ENCODE data around the gene DCK. TPM values are rescaled to one million over a fixed set of nuclear protein-coding genes. Genes with fewer than 3 reads are reported as not detected.

DCK gene
- 18.3 TPM for total RNA-seq

DNA sequence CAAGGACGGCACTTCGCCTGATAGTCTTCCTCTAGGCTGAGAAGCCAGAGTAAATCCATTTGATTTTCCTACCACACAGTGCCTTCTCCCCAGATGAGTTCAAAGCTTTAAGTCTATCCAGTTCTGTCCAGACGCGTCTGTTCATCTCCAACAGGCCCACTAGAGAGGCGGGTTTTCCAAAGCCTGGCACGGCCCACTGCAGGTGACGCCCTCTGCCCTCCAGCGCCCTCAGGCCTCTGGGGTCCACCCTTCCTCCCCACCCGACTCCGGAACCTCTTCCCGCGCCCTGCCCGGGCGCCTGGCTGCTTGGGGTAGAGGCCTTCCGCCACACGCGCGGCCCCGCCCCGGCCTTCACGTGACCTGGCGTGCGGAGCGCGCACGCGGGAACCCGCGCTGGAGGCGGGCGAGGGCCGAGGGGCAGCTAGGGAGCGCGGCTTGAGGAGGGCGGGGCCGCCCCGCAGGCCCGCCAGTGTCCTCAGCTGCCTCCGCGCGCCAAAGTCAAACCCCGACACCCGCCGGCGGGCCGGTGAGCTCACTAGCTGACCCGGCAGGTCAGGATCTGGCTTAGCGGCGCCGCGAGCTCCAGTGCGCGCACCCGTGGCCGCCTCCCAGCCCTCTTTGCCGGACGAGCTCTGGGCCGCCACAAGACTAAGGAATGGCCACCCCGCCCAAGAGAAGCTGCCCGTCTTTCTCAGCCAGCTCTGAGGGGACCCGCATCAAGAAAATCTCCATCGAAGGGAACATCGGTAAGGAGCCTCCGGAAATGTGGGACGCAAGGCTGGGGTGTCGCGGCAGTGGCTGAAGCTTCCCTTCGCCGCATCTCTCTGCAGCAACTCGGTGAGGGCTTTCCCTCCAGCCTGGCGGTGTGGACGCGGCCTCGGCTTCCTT is at the start of gene DCK:
Gene DCK, plus strand, starts transcription at position 469 of the 888 bp plus-strand sequence. Its CDS starts 187 bp downstream, at position 656.
- peak within 1 kb of the TSS; percentile 90 to 94 (median 92) for H3K4me3 ChIP-seq (ENCODE audit: low read length in 3 of 3)
- no peaks in the 10 kb centered on the region for H3K27me3 ChIP-seq (ENCODE audit: control insufficient read depth in 3 of 3, insufficient read depth in 3 of 3, low read length in 3 of 3)
- H3K27ac ChIP-seq (ENCODE audit: low read depth, low read length): peak within 1 kb of the TSS; percentile 81
- no peaks in the 10 kb centered on the region for H3K9me3 ChIP-seq (ENCODE audit: control insufficient read depth in 3 of 3, low read length in 3 of 3)
- peaks cover 14 to 18% (median 17%) of the 10 kb centered on the region in 3 donors for H3K4me1 ChIP-seq (ENCODE audit: control insufficient read depth in 3 of 3, insufficient read depth in 3 of 3, low read length in 3 of 3)
- no peaks in the 10 kb centered on the region for H3K36me3 ChIP-seq (ENCODE audit: control insufficient read depth in 3 of 3, insufficient read depth in 3 of 3, low read length in 3 of 3)
- peak within 1 kb of the TSS; percentile 89 to 93 (median 90) for H3K9ac ChIP-seq (ENCODE audit: low read depth in 1 of 3, low read length in 3 of 3)

DNA sequence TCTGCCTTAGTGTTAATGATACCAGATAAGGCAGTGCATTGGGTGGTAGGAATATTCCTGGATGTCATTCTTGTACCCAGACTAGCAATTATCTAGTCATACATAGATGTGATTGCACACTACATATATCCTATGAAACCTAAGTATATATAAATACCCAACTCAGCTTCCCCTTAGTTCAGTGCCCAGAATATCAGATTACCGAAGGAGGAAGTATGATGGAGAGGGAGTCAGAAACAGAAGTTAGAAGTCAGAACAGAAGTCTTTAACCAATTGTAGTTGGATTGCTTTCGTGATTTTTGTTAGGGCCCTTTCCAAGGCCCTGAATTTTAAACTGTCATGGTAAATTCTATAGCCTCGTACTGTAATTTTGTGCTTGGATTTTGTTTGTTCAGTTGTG is 48.4 kb upstream of the DCK start:
- Histone ChIP-seq H3K27ac (ENCODE audit: low read depth, low read length) (no peak overlapping the region), H3K4me3 (ENCODE audit: low read length in 3 of 3) (no peak overlapping the region), H3K9me3 (ENCODE audit: control insufficient read depth in 3 of 3, low read length in 3 of 3) (no peaks in the 10 kb centered on the region), H3K9ac (ENCODE audit: low read depth in 1 of 3, low read length in 3 of 3) (no peak overlapping the region), H3K36me3 (ENCODE audit: control insufficient read depth in 3 of 3, insufficient read depth in 3 of 3, low read length in 3 of 3) (no peaks in the 10 kb centered on the region), H3K4me1 (ENCODE audit: control insufficient read depth in 3 of 3, insufficient read depth in 3 of 3, low read length in 3 of 3) (no peaks in the 10 kb centered on the region), H3K27me3 (ENCODE audit: control insufficient read depth in 3 of 3, insufficient read depth in 3 of 3, low read length in 3 of 3) (no peaks in the 10 kb centered on the region)

DNA sequence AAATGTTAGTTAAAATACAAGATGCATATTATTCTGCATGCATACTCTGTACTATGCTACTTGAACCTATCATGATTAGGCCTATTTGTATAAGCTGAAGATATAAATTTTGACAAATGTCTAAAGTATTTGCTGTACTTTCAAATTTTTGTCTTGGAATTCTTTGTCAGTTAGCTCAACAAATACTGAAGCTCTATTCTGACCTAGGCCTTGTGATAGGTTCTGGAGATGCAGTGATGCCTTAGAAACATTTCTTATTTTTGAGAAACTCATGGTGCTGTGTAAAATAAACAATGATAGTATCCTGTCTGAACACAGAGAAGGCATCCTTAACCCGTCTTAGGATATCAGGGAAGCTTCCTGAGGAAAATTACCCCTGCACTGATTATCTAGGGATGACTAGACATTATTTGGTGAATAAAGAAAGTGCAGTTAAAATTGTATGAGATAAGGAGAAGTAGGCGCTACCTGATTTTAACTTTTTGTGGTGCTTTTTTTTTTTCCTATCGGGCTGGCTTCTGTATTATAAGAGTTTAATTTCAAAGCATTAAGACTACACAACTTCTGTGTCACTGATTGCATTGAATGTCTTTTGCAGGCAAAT is 47.9 kb upstream of the DCK start:
- Histone ChIP-seq H3K9me3 (ENCODE audit: control insufficient read depth in 3 of 3, low read length in 3 of 3) (no peaks in the 10 kb centered on the region), H3K9ac (ENCODE audit: low read depth in 1 of 3, low read length in 3 of 3) (no peak overlapping the region), H3K4me3 (ENCODE audit: low read length in 3 of 3) (no peak overlapping the region), H3K27ac (ENCODE audit: low read depth, low read length) (no peak overlapping the region), H3K4me1 (ENCODE audit: control insufficient read depth in 3 of 3, insufficient read depth in 3 of 3, low read length in 3 of 3) (no peaks in the 10 kb centered on the region), H3K36me3 (ENCODE audit: control insufficient read depth in 3 of 3, insufficient read depth in 3 of 3, low read length in 3 of 3) (no peaks in the 10 kb centered on the region), H3K27me3 (ENCODE audit: control insufficient read depth in 3 of 3, insufficient read depth in 3 of 3, low read length in 3 of 3) (no peaks in the 10 kb centered on the region)

DNA sequence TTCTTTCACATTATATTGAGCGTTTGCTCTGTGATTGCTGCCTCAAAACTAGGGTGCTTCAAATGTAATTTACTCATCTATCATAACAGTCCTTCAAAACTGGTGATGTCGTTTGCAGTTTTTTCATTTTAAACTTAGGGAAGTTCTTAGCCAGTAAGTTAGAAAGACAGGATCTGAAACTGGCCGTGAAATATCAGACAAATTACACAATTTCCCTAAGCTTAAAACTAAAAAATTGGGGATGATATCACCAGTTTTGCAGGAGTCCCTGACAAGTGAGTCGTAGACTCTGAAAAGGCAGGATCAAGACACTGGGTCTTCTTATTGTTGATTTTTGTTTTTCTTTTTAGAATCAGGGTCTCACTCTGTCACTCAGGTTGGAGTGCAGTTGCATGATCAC is 46.5 kb upstream of the DCK start:
- H3K9ac ChIP-seq (ENCODE audit: low read depth in 1 of 3, low read length in 3 of 3): no peak overlapping the region
- H3K9me3 ChIP-seq (ENCODE audit: control insufficient read depth in 3 of 3, low read length in 3 of 3): no peaks in the 10 kb centered on the region
- H3K27ac ChIP-seq (ENCODE audit: low read depth, low read length): peak overlapping the region; percentile 26
- no peak overlapping the region for H3K4me3 ChIP-seq (ENCODE audit: low read length in 3 of 3)
- no peaks in the 10 kb centered on the region for H3K36me3 ChIP-seq (ENCODE audit: control insufficient read depth in 3 of 3, insufficient read depth in 3 of 3, low read length in 3 of 3)
- H3K27me3 ChIP-seq (ENCODE audit: control insufficient read depth in 3 of 3, insufficient read depth in 3 of 3, low read length in 3 of 3): no peaks in the 10 kb centered on the region
- H3K4me1 ChIP-seq (ENCODE audit: control insufficient read depth in 3 of 3, insufficient read depth in 3 of 3, low read length in 3 of 3): no peaks in the 10 kb centered on the region

DNA sequence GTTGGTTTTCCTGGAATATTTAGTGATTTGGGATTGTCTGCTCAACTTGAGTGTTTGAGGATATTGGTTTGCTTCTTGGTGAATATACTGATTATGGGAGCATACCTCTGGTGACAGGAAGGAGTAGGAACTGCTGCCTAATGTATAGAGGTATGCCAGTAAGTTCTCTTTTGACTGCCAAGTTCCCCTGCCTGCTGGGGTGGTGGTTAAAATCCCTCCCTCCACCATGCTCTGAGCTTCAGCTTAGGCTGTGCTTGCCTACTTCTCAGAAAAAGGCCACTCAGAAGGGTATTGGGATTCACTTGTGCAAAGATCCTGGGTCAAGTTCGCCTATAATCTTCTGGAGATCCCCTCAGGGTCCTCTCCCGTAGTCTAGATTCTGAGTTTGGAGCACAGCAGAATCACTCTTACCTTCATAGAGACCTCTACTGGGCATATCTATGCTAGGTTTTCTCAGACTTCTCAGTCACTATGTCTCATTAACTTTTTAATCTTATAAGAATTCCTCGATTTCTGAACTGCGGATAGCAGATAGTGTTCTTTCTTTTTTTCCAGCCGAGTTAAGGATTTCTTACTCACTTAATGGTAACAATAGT is 44.7 kb upstream of the DCK start:
- no peaks in the 10 kb centered on the region for H3K27me3 ChIP-seq (ENCODE audit: control insufficient read depth in 3 of 3, insufficient read depth in 3 of 3, low read length in 3 of 3)
- H3K4me1 ChIP-seq (ENCODE audit: control insufficient read depth in 3 of 3, insufficient read depth in 3 of 3, low read length in 3 of 3): no peaks in the 10 kb centered on the region
- no peaks in the 10 kb centered on the region for H3K36me3 ChIP-seq (ENCODE audit: control insufficient read depth in 3 of 3, insufficient read depth in 3 of 3, low read length in 3 of 3)
- H3K4me3 ChIP-seq (ENCODE audit: low read length in 3 of 3): no peak overlapping the region
- H3K9ac ChIP-seq (ENCODE audit: low read depth in 1 of 3, low read length in 3 of 3): no peak overlapping the region
- H3K27ac ChIP-seq (ENCODE audit: low read depth, low read length): no peak overlapping the region
- H3K9me3 ChIP-seq (ENCODE audit: control insufficient read depth in 3 of 3, low read length in 3 of 3): no peaks in the 10 kb centered on the region

DNA sequence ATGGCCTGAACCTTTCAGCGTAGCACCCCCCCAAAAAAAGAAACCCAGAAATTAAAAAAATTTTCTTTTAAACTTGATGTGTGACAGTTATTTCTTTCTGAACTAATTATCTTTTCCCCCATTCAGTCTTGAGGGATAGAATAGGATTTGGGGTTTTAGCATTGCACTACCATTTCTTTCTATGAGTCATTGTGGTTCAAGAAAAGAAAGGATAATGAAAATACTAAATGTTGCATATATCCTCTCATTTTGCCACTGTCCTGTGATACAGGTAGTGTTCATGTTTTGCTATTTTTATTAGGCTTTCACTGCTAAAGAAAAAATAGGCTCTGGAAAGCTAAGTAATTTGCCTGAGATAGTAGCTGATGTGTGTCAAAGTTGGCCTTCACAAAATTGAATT is 39.4 kb upstream of the DCK start:
- no peak overlapping the region for H3K9ac ChIP-seq (ENCODE audit: low read depth in 1 of 3, low read length in 3 of 3)
- H3K4me3 ChIP-seq (ENCODE audit: low read length in 3 of 3): no peak overlapping the region
- no peaks in the 10 kb centered on the region for H3K27me3 ChIP-seq (ENCODE audit: control insufficient read depth in 3 of 3, insufficient read depth in 3 of 3, low read length in 3 of 3)
- H3K4me1 ChIP-seq (ENCODE audit: control insufficient read depth in 3 of 3, insufficient read depth in 3 of 3, low read length in 3 of 3): no peaks in the 10 kb centered on the region
- H3K36me3 ChIP-seq (ENCODE audit: control insufficient read depth in 3 of 3, insufficient read depth in 3 of 3, low read length in 3 of 3): peaks cover 0 to 2% (median 0%) of the 10 kb centered on the region in 3 donors
- H3K27ac ChIP-seq (ENCODE audit: low read depth, low read length): no peak overlapping the region
- H3K9me3 ChIP-seq (ENCODE audit: control insufficient read depth in 3 of 3, low read length in 3 of 3): no peaks in the 10 kb centered on the region

DNA sequence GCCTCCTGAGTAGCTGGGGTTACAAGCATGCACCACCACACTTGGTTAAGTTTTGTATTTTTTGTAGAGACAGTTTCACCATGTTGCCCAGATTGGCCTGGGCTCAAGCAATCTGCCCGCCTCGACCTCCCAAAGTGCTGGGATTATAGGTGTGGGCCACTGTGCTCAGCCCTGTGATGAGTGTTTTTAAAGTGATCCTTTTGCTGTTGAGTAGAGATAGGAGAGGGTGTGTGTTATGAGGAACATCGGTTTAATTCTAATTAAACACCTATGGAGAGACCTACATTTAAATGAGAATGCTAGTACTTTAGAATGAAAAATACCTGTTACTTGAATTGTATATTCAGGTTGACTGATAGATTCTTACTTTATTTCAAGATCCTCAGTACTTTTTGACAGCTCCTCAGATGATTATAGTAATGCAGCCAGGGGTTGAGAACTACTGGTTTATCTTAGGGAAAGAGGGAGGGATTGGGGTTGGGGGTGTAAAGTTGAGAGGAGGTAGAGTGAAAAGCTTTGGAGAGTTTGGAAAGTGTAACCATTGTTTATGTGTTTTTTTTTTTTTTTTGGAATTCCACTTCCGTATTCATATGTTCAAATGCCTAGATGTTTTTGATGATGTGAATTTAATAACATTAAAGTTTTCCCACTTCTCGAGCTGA is 36.8 kb upstream of the DCK start:
- H3K4me3 ChIP-seq (ENCODE audit: low read length in 3 of 3): no peak overlapping the region
- H3K27me3 ChIP-seq (ENCODE audit: control insufficient read depth in 3 of 3, insufficient read depth in 3 of 3, low read length in 3 of 3): no peaks in the 10 kb centered on the region
- no peak overlapping the region for H3K9ac ChIP-seq (ENCODE audit: low read depth in 1 of 3, low read length in 3 of 3)
- H3K27ac ChIP-seq (ENCODE audit: low read depth, low read length): no peak overlapping the region
- peaks cover 2 to 10% (median 4%) of the 10 kb centered on the region in 3 donors for H3K36me3 ChIP-seq (ENCODE audit: control insufficient read depth in 3 of 3, insufficient read depth in 3 of 3, low read length in 3 of 3)
- no peaks in the 10 kb centered on the region for H3K4me1 ChIP-seq (ENCODE audit: control insufficient read depth in 3 of 3, insufficient read depth in 3 of 3, low read length in 3 of 3)
- no peaks in the 10 kb centered on the region for H3K9me3 ChIP-seq (ENCODE audit: control insufficient read depth in 3 of 3, low read length in 3 of 3)

DNA sequence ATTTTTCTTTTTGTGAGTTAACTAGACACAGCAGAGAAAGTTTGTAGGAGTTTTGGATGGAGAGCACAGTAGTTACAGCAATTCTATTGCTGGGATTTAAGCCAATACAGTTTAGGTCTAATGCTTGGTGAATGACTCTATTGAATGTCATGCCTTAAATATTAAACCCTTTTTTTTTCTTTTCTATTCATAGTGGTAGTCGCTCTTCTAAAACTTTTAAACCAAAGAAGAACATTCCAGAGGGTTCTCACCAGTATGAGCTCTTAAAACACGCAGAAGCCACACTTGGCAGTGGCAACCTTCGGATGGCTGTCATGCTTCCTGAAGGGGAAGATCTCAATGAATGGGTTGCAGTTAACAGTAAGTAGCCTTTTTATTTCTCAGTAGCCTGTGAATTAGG is 34.8 kb upstream of the DCK start:
- H3K4me3 ChIP-seq (ENCODE audit: low read length in 3 of 3): no peak overlapping the region
- no peak overlapping the region for H3K27ac ChIP-seq (ENCODE audit: low read depth, low read length)
- no peaks in the 10 kb centered on the region for H3K4me1 ChIP-seq (ENCODE audit: control insufficient read depth in 3 of 3, insufficient read depth in 3 of 3, low read length in 3 of 3)
- no peak overlapping the region for H3K9ac ChIP-seq (ENCODE audit: low read depth in 1 of 3, low read length in 3 of 3)
- no peaks in the 10 kb centered on the region for H3K9me3 ChIP-seq (ENCODE audit: control insufficient read depth in 3 of 3, low read length in 3 of 3)
- no peaks in the 10 kb centered on the region for H3K27me3 ChIP-seq (ENCODE audit: control insufficient read depth in 3 of 3, insufficient read depth in 3 of 3, low read length in 3 of 3)
- H3K36me3 ChIP-seq (ENCODE audit: control insufficient read depth in 3 of 3, insufficient read depth in 3 of 3, low read length in 3 of 3): peaks cover 2 to 10% (median 4%) of the 10 kb centered on the region in 3 donors

DNA sequence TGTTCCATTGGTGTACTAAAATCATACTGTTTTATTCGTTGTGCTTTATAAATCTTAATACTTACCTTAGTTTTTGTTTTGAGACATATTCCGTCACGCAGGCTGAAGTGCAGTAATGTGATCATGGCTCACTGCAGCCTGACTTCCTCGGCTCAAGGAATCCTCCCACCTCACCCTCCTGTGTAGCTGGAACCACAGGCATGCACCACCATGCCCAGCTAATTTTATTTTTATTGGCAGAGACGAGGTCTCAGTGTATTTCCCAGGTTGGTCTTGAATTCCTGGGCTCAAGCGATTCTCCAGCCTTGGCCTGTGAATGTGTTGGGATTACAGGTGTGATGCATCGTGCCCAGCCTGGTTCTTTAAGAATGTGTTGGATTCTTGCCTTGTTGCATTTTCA is 24.4 kb upstream of the DCK start:
- no peak overlapping the region for H3K9ac ChIP-seq (ENCODE audit: low read depth in 1 of 3, low read length in 3 of 3)
- H3K36me3 ChIP-seq (ENCODE audit: control insufficient read depth in 3 of 3, insufficient read depth in 3 of 3, low read length in 3 of 3): peaks cover 0 to 6% (median 3%) of the 10 kb centered on the region in 3 donors
- no peak overlapping the region for H3K4me3 ChIP-seq (ENCODE audit: low read length in 3 of 3)
- no peaks in the 10 kb centered on the region for H3K4me1 ChIP-seq (ENCODE audit: control insufficient read depth in 3 of 3, insufficient read depth in 3 of 3, low read length in 3 of 3)
- H3K9me3 ChIP-seq (ENCODE audit: control insufficient read depth in 3 of 3, low read length in 3 of 3): no peaks in the 10 kb centered on the region
- H3K27me3 ChIP-seq (ENCODE audit: control insufficient read depth in 3 of 3, insufficient read depth in 3 of 3, low read length in 3 of 3): no peaks in the 10 kb centered on the region
- no peak overlapping the region for H3K27ac ChIP-seq (ENCODE audit: low read depth, low read length)

Data from skeletal muscle tissue (tissue), 4 donors.